Hepatocyte (in vitro differentiated cells): Measurements from ENCODE around the gene ITM2C.
A peak's percentile ranks its signal among the peaks of the same experiment; 100 is the strongest.

Experiments used
- EZH2 ChIP-seq: fragments of 200-600 bp; sonication (generic); IDR thresholded peaks from 2 replicates; pipeline ENCODE4 v1.6.1; 2016; ENCODE audit warnings: antibody characterized with exemption, mild to moderate bottlenecking, borderline replicate concordance
- EZH2phosphoT487 ChIP-seq: fragments of 200-600 bp; sonication (generic); IDR thresholded peaks from one replicate; pipeline ENCODE4 v1.6.1; 2018; ENCODE audit warnings: antibody characterized with exemption, mild to moderate bottlenecking, low read depth, moderate library complexity; ENCODE audit not compliant: unreplicated experiment, severe bottlenecking
- TF ChIP-seq, protein P1 (sequence below): fragments of 200-600 bp; sonication (generic); IDR thresholded peaks from 2 replicates; pipeline ENCODE4 v1.5.1; 2016; ENCODE audit warnings: antibody characterized with exemption, mild to moderate bottlenecking; ENCODE audit not compliant: poor library complexity

GRCh38 chr2:230849633-230850357 lies 14.9 kb upstream of the ITM2C start:
- TF ChIP-seq, protein P1, sequence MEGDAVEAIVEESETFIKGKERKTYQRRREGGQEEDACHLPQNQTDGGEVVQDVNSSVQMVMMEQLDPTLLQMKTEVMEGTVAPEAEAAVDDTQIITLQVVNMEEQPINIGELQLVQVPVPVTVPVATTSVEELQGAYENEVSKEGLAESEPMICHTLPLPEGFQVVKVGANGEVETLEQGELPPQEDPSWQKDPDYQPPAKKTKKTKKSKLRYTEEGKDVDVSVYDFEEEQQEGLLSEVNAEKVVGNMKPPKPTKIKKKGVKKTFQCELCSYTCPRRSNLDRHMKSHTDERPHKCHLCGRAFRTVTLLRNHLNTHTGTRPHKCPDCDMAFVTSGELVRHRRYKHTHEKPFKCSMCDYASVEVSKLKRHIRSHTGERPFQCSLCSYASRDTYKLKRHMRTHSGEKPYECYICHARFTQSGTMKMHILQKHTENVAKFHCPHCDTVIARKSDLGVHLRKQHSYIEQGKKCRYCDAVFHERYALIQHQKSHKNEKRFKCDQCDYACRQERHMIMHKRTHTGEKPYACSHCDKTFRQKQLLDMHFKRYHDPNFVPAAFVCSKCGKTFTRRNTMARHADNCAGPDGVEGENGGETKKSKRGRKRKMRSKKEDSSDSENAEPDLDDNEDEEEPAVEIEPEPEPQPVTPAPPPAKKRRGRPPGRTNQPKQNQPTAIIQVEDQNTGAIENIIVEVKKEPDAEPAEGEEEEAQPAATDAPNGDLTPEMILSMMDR = peak; percentile 65
- TF ChIP-seq EZH2phosphoT487 (no peak), EZH2 (no peak)
